GM12878 (cell line): ENCODE data around the gene PLCB2. TPM values are rescaled to one million over a fixed set of nuclear protein-coding genes. Genes with fewer than 3 reads are reported as not detected.

ENCODE experiments used
- ATAC-seq: fragments of 200-7000 bp; cut with Tn5 transposase; 3 replicates; pipeline ENCODE4 v1.9.1; 2020; ENCODE audit warnings: mild to moderate bottlenecking, moderate library complexity
- BruUV-seq: library from RNA; stranded (reverse); fragments of 400-500 nt; replicated peaks from 2 replicates; lab custom pipeline; 2021; lab: Mats Ljungman, UMichigan
- CTCF ChIA-PET: fragments of 300-600 bp; sonication (Branson Sonifier 250); formaldehyde crosslinking; extraction: SDS; loops from one replicate; lab custom pipeline; 2021; ENCODE audit warnings: inconsistent platforms; lab: Yijun Ruan, JAX
- POLR2A ChIA-PET: fragments of 350-600 bp; formaldehyde crosslinking; extraction: SDS; loops from one replicate; lab custom pipeline; 2021; ENCODE audit warnings: inconsistent platforms; lab: Charles Lee
- RAD21 ChIA-PET: fragments of 300-600 bp; sonication (Branson Sonifier 250); formaldehyde crosslinking; loops from one replicate; lab custom pipeline; 2023; ENCODE audit warnings: antibody characterized with exemption; ENCODE audit not compliant: unreplicated experiment; lab: Charles Lee
- SMC1A ChIA-PET: fragments of 300-600 bp; sonication (Branson Sonifier 250); formaldehyde crosslinking; loops from one replicate; lab custom pipeline; 2023; ENCODE audit not compliant: unreplicated experiment, uncharacterized antibody; lab: Charles Lee
- DNase-seq: peaks from one replicate; pipeline ENCODE4 v3.0.0-alpha.2; 2011; ENCODE audit warnings: low read depth, low spot score
- FAIRE-seq: peaks from 3 replicates; lab custom pipeline; 2011; peaks lifted over from hg19 to GRCh38; lab: Jason Lieb, UNC
- H2AFZ ChIP-seq: 2 replicates; pipeline ENCODE4 v1.6.0; 2011; ENCODE audit warnings: low read depth, low read length, control low read depth; ENCODE audit not compliant: control insufficient read depth
- H3K27ac ChIP-seq: 2 replicates; pipeline ENCODE4 v1.5.1; 2011; ENCODE audit warnings: control low read depth; ENCODE audit not compliant: control insufficient read depth, insufficient read depth
- H3K27me3 ChIP-seq, 2 experiments: replicated peaks in 1 of 2; 2 replicates each; pipeline versions ENCODE4 v1.6.0 to v1.6.1; 2011; ENCODE audit warnings: low read length in 1 of 2; ENCODE audit not compliant: control insufficient read depth in 2 of 2, insufficient read depth in 2 of 2
- H3K36me3 ChIP-seq, 2 experiments: 2 replicates each; pipeline ENCODE4 v1.5.1; 2011; ENCODE audit warnings: low read length in 1 of 2; ENCODE audit not compliant: control insufficient read depth in 2 of 2, insufficient read depth in 2 of 2
- H3K4me1 ChIP-seq: 2 replicates; pipeline ENCODE4 v1.6.1; 2011; ENCODE audit warnings: mild to moderate bottlenecking, low read length, moderate library complexity, mixed read lengths; ENCODE audit not compliant: control insufficient read depth, insufficient read depth
- H3K4me2 ChIP-seq: 2 replicates; pipeline ENCODE4 v1.6.0; 2011; ENCODE audit warnings: control low read depth; ENCODE audit not compliant: control insufficient read depth, insufficient read depth
- H3K4me3 ChIP-seq: fragments of 200-600 bp; sonication (generic); 2 replicates; pipeline ENCODE4 v1.5.1; 2016
- H3K79me2 ChIP-seq: 2 replicates; pipeline ENCODE4 v1.6.0; 2011; ENCODE audit warnings: low read length; ENCODE audit not compliant: control insufficient read depth, insufficient read depth
- H3K9ac ChIP-seq: 2 replicates; pipeline ENCODE4 v1.8.0; 2011; ENCODE audit warnings: low read length, control low read depth, mixed read lengths; ENCODE audit not compliant: control insufficient read depth, insufficient read depth
- H3K9me3 ChIP-seq: replicated peaks from 3 replicates; pipeline ENCODE4 v1.5.1; 2011; ENCODE audit warnings: mild to moderate bottlenecking, low read length; ENCODE audit not compliant: control insufficient read depth, insufficient read depth
- H4K20me1 ChIP-seq: 2 replicates; pipeline ENCODE4 v1.6.0; 2011; ENCODE audit not compliant: control insufficient read depth, insufficient read depth
- CHD2 ChIP-seq: IDR thresholded peaks from 2 replicates; pipeline ENCODE4 v1.6.1; 2011; ENCODE audit warnings: low read depth, low read length, improper control_type of control experiment, borderline replicate concordance
- GATAD2B ChIP-seq: fragments of 450-650 bp; conservative IDR thresholded peaks from 2 replicates; pipeline ENCODE4 v1.6.1; 2017; ENCODE audit warnings: low read depth, mild to moderate bottlenecking, moderate library complexity
- RAD21 ChIP-seq: IDR thresholded peaks from 2 replicates; pipeline ENCODE4 v1.6.1; 2011; ENCODE audit warnings: mild to moderate bottlenecking, low read depth, low read length, moderate library complexity; ENCODE audit not compliant: insufficient read depth
- SUZ12 ChIP-seq: fragments of 200-600 bp; sonication (generic); IDR thresholded peaks from one replicate; pipeline ENCODE4 v1.6.1; 2018; ENCODE audit warnings: antibody characterized with exemption, mild to moderate bottlenecking; ENCODE audit not compliant: unreplicated experiment
- YBX1 ChIP-seq: fragments of 450-650 bp; IDR thresholded peaks from 2 replicates; pipeline ENCODE4 v1.6.1; 2016; ENCODE audit warnings: antibody characterized with exemption
- WGBS: methylation state at CpG from one replicate; pipeline ENCODE4 v1.1.6; 2016; ENCODE audit warnings: low lambda C conversion rate; ENCODE audit not compliant: insufficient replicate concordance, insufficient coverage; ENCODE audit errors: missing lambda C conversion rate; 5-methylcytosine and 5-hydroxymethylcytosine counted together
- in situ Hi-C: fragments of 300-500 bp; cut with MboI; formaldehyde crosslinking; loops from 9 replicates; pipeline ENCODE4 v1.14.3; 2018; ENCODE audit warnings: mixed read lengths
- intact Hi-C: fragments of 100-400 bp; cut with micrococcal nuclease; formaldehyde crosslinking; loops from one replicate; pipeline ENCODE4 v1.14.2; 2022; ENCODE audit not compliant: unreplicated experiment
- polyA plus RNA-seq, 11 experiments: library from polyadenylated mRNA; depleted of rRNA in 4 of 11; unstranded in 6 of 11; stranded (reverse) in 5 of 11; fragments of >200 nt; fragmentation: Nextera tagmentation in 4 of 11; fragmentation: Illumina TruSeq in 1 of 11; extraction: Ambion mirVana in 4 of 11; extraction: Trizol in 1 of 11; gene quantifications; 1 replicate in 1 of 11; 2 replicates in 10 of 11; pipeline versions ENCODE4 v1.2.1 to v1.2.3, GENCODE V29; 2011 to 2016; ENCODE audit warnings: inconsistent platforms in 2 of 11, missing spikeins in 2 of 11, low read depth in 1 of 11
- total RNA-seq, 4 experiments: library from RNA; depleted of rRNA in 3 of 4; stranded (reverse); fragments of >200 nt in 3 of 4; fragmentation: Illumina TruSeq in 1 of 4; extraction: Trizol in 1 of 4; gene quantifications; 2 replicates each; pipeline versions ENCODE4 v1.2.1 to v1.2.3, GENCODE V29; 2013 to 2021

The PLCB2 gene
- total and polyA plus RNA-seq, 10 of the 15 experiments (the other 5 are each of a cell fraction or from before 2014, with no cell fraction given) = 1.2 to 39.4 (median 10.7) TPM

GRCh38 chr15:40322531-40323238 is 14.9 kb upstream of the PLCB2 start:
- no peak overlapping the region for H3K9ac ChIP-seq
- WGBS = 95% methylated on average over 25 of the region's 26 CpGs
- no peaks in the 10 kb centered on the region for H3K36me3 ChIP-seq
- H3K4me2 ChIP-seq = peak overlapping the region; percentile 49
- TF ChIP-seq CHD2 (no peak), SUZ12 (no peak), YBX1 (no peak), GATAD2B (0 out of 2 replicates have a peak, but pooled peaks have one; percentile 3), RAD21 (no peak)
- CTCF ChIA-PET = interaction anchor here (0.9 to 17.6 kb wide), 12 partner anchors 8 to 105 kb away, joined by 3 to 336 read pairs (median 6); partner anchors contain the start of genes CCDC9B, KNSTRN and PLCB2
- no peaks in the 10 kb centered on the region for H3K27me3 ChIP-seq
- no peaks in the 10 kb centered on the region for H3K9me3 ChIP-seq
- H3K4me3 ChIP-seq = peak overlapping the region; percentile 26; the same call in 1 of the 2 replicates
- no TSS peak for BruUV-seq
- in situ Hi-C loops = no loop called here
- H3K79me2 ChIP-seq = no peaks in the 10 kb centered on the region
- no peak overlapping the region; the same call in 1 of the 2 replicates for H2AFZ ChIP-seq
- H3K27ac ChIP-seq = no peak overlapping the region
- intact Hi-C loops = no loop called here
- POLR2A ChIA-PET = interaction anchor here (0.9 to 1.0 kb wide), 2 partner anchors 9 to 14 kb away, joined by 3 read pairs; no protein-coding TSS in a partner anchor
- ATAC-seq = no peak
- H3K4me1 ChIP-seq = peaks cover 6% of the 10 kb centered on the region
- FAIRE-seq = no peak
- no peak for DNase-seq
- RAD21 ChIA-PET = interaction anchor here (0.6 to 2.6 kb wide), 4 partner anchors 11 to 534 kb away, joined by 3 to 30 read pairs (median 4); no protein-coding TSS in a partner anchor
- H4K20me1 ChIP-seq = no peaks in the 10 kb centered on the region
- SMC1A ChIA-PET = interaction anchor here (1.0 to 1.5 kb wide), 6 partner anchors 15 to 459 kb away, joined by 3 to 11 read pairs (median 3); partner anchors contain the start of gene PLCB2
